ENCODE measurements around the gene PRKCA.

Gene PRKCA

GRCh38 chr17:66493283-66494019, 191.0 kb downstream of the PRKCA start:
- Histone ChIP-seq H3K4me3 (IDR thresholded peaks at IDR 0.05; ENCODE audit: insufficient read depth, low read depth, low read length) (no peak overlapping the region), H2AFZ (ENCODE audit: low read depth) (no peak overlapping the region), H3K27me3 (ENCODE audit: insufficient read depth, low read depth) (no peaks in the 10 kb centered on the region), H3K9ac (no peak overlapping the region), H4K20me1 (ENCODE audit: insufficient read depth) (no peaks in the 10 kb centered on the region), H3K36me3 (ENCODE audit: insufficient read depth) (no peaks in the 10 kb centered on the region), H3K4me1 (ENCODE audit: low read depth, poor library complexity, severe bottlenecking) (no peaks in the 10 kb centered on the region), H3K79me2 (ENCODE audit: insufficient read depth, low read depth) (no peaks in the 10 kb centered on the region), H3K27ac (no peak overlapping the region), H3K4me2 (no peak overlapping the region)
- TF ChIP-seq CTCF (conservative IDR thresholded peaks at IDR 0.05; ENCODE audit: low read depth, low read length) = no peak

GRCh38 chr17:66494023-66494803, 191.8 kb downstream of the PRKCA start:
- Histone ChIP-seq H4K20me1 (ENCODE audit: insufficient read depth) (no peaks in the 10 kb centered on the region), H3K27ac (no peak overlapping the region), H3K79me2 (ENCODE audit: insufficient read depth, low read depth) (no peaks in the 10 kb centered on the region), H3K36me3 (ENCODE audit: insufficient read depth) (no peaks in the 10 kb centered on the region), H3K27me3 (ENCODE audit: insufficient read depth, low read depth) (no peaks in the 10 kb centered on the region), H3K4me1 (ENCODE audit: low read depth, poor library complexity, severe bottlenecking) (no peaks in the 10 kb centered on the region), H3K4me3 (IDR thresholded peaks at IDR 0.05; ENCODE audit: insufficient read depth, low read depth, low read length) (no peak overlapping the region), H2AFZ (ENCODE audit: low read depth) (no peak overlapping the region), H3K9ac (no peak overlapping the region), H3K4me2 (no peak overlapping the region)
- TF ChIP-seq CTCF (conservative IDR thresholded peaks at IDR 0.05; ENCODE audit: low read depth, low read length) = no peak

GRCh38 chr17:66495035-66495434, 192.6 kb downstream of the PRKCA start:
- Histone ChIP-seq H3K36me3 (ENCODE audit: insufficient read depth) (no peaks in the 10 kb centered on the region), H3K27ac (no peak overlapping the region), H3K79me2 (ENCODE audit: insufficient read depth, low read depth) (no peaks in the 10 kb centered on the region), H3K4me2 (no peak overlapping the region), H4K20me1 (ENCODE audit: insufficient read depth) (no peaks in the 10 kb centered on the region), H3K4me3 (IDR thresholded peaks at IDR 0.05; ENCODE audit: insufficient read depth, low read depth, low read length) (no peak overlapping the region), H2AFZ (ENCODE audit: low read depth) (no peak overlapping the region), H3K9ac (no peak overlapping the region), H3K27me3 (ENCODE audit: insufficient read depth, low read depth) (no peaks in the 10 kb centered on the region), H3K4me1 (ENCODE audit: low read depth, poor library complexity, severe bottlenecking) (no peaks in the 10 kb centered on the region)
- TF ChIP-seq CTCF (conservative IDR thresholded peaks at IDR 0.05; ENCODE audit: low read depth, low read length) = no peak

- Histone ChIP-seq H3K9ac (no peak overlapping the region), H4K20me1 (ENCODE audit: insufficient read depth) (no peaks in the 10 kb centered on the region), H3K36me3 (ENCODE audit: insufficient read depth) (no peaks in the 10 kb centered on the region), H2AFZ (ENCODE audit: low read depth) (no peak overlapping the region), H3K27me3 (ENCODE audit: insufficient read depth, low read depth) (no peaks in the 10 kb centered on the region), H3K79me2 (ENCODE audit: insufficient read depth, low read depth) (no peaks in the 10 kb centered on the region), H3K4me3 (IDR thresholded peaks at IDR 0.05; ENCODE audit: insufficient read depth, low read depth, low read length) (no peak overlapping the region), H3K27ac (no peak overlapping the region), H3K4me2 (no peak overlapping the region), H3K4me1 (ENCODE audit: low read depth, poor library complexity, severe bottlenecking) (no peaks in the 10 kb centered on the region)
- no peak for TF ChIP-seq CTCF (conservative IDR thresholded peaks at IDR 0.05; ENCODE audit: low read depth, low read length)
These were observed 193.9 kb downstream of the PRKCA start for GRCh38 chr17:66496306-66496705.
